ENCODE results near the gene ASB2.

GRCh38 chr14:93996130-93996695 lies 19.8 kb upstream of the ASB2 start:
- TF ChIP-seq CTCF (conservative IDR thresholded peaks at IDR 0.05; ENCODE audit: low read depth, low read length) (no peak), EZH2 (IDR thresholded peaks at IDR 0.05; ENCODE audit: borderline replicate concordance, low read depth, low read length, poor library complexity, severe bottlenecking) (no peak)

Data from A673 (cell line).